Measurements from ENCODE around the gene NRG2.
A peak's percentile ranks its signal among the peaks of the same experiment; 100 is the strongest.

The NRG2 gene

DNA sequence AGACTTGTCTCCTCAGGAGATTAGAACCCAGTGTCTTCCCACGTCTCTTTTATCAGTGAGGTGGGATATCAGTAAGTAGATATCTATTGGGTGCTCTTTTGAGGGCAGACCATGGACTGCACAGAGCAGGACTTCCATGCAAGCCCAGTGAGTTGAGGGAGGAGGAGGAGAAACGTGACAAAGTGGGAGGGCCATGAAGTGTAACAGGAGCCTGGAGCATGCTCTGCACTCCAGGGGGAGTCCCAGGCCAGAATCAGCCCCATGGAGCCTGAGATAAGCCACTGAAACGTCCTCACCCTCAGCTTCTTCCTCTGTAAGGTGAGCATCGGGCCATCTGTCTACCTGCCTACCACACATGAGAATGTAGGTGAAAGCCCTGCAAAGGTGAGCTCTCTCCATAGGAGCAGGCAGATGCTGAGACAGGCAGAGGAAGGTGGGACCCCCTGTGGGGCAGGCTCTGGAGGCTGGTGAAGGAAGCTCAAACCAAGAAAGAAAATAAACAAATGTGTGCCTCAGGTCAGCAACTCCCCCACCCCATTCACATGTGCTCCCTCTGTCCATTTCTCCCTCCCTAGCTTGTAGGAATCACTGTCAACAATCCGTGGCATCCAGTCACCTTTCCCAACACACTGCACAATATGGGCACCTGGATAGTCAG is 87.4 kb downstream of the NRG2 start:
- Mint-ChIP-seq H3K4me1 (peaks cover 12% of the 10 kb centered on the region), H3K9me3 (no peaks in the 10 kb centered on the region), H3K4me3 (no peak overlapping the region), H3K36me3 (no peaks in the 10 kb centered on the region), H3K27ac (no peak overlapping the region)
- DNase-seq (ENCODE audit: low spot score in 2 of 2) (no peak), ATAC-seq (no peak)

DNA sequence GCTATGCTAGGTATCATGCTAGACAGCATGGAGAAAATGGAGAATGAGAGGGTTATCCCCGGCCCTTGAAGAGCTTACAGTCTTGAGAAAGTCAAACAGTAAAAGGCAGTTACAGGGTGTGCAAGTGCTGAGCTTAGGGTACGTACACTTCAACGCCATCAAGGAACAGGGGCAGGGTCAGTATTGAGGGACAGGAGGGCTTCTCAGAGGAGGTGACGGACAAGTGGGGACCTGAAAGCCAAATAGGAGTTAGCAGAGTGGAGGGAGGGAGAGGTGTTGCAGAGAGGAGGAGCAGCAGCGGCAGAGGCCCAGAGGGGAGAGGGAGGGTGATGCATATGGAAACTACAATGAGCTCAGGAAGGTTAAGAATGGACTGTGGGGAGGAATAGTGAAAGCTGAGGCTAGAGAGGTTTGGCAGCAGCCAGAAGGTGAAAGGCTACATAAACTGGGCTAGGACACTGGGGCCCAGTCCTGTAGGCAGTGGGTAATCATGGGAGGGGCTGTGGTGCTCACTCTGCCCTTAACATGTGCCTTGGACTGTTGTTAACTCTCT is 88.0 kb downstream of the NRG2 start:
- no peak for DNase-seq (ENCODE audit: low spot score in 2 of 2)
- Mint-ChIP-seq H3K4me1 (peaks cover 12% of the 10 kb centered on the region), H3K27ac (no peak overlapping the region), H3K9me3 (no peaks in the 10 kb centered on the region), H3K4me3 (no peak overlapping the region), H3K36me3 (no peaks in the 10 kb centered on the region)
- ATAC-seq: peak; percentile 41

DNA sequence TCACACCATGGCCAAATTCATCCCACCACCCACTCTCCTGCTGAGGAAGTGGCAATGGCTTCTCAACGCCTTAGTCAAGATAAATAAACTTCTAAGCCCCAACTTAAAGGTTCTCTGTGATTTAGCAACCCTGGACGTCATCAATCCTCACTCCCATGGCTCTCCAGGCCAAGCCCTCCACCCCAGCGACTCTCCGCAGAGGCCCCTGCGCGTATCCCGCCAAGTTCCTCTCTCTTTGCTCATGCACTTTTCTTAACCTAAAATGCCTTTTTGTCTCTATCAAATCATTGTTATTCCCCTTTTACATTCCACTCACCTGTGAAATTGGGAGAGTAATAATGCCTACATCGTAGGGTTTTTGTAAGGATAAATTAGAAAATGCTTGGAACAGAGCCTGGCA is 88.6 kb downstream of the NRG2 start:
- ATAC-seq: no peak
- no peak overlapping the region for H3K4me3 Mint-ChIP-seq

DNA sequence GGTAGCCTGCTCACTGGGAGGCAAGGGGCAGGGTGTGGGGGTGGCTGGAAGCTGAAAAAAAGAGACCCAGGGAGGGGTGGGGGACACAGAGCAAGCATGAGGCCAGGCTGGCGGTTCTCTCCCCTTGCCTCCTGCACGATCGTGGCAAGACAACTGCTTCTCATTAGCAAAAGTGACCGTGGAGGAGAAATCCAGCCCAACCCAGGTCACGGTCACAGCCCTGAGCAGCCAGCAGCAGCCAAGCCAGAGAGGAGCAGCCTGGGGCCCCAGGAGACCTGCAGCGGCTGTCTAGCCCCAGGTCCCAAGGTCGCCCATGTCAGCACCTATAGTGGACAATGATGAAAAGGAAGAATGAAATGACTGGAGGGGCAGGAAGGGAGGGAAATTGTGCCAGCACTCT is 89.1 kb downstream of the NRG2 start:
- ATAC-seq: no peak
- Mint-ChIP-seq H3K9me3 (no peaks in the 10 kb centered on the region), H3K36me3 (no peaks in the 10 kb centered on the region), H3K4me3 (no peak overlapping the region), H3K27ac (peak overlapping the region; percentile 64), H3K4me1 (peaks cover 12% of the 10 kb centered on the region)
- DNase-seq (ENCODE audit: low spot score in 2 of 2): no peak

More for the DNA sequence above, 88.6 kb downstream of the NRG2 start:
- no peak for DNase-seq (ENCODE audit: low spot score in 2 of 2)
- Mint-ChIP-seq H3K9me3 (no peaks in the 10 kb centered on the region), H3K27ac (no peak overlapping the region), H3K4me1 (peaks cover 12% of the 10 kb centered on the region), H3K36me3 (no peaks in the 10 kb centered on the region)

DNA sequence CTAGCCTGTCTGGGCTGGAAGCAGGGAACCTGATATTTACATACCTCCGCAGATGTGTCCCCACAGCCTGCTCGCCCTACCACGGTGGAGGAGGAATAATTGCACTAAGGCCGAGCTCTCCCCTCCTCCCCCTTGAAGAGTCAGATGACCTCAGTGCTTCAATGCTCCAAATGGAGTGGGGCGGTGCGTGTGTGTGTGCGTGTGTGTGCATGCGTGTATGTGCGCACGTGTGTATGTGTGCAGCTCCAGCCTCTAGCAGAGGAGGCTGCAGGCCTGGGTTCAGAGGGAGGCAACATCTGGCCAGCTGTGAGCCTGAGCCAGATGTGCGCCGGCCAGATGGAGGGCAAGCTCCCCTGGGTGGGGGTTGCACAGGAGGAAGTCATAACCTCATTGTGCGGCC is 90.5 kb downstream of the NRG2 start:
- H3K4me3 Mint-ChIP-seq: no peak overlapping the region
- ATAC-seq: no peak
- no peaks in the 10 kb centered on the region for H3K9me3 Mint-ChIP-seq
- H3K36me3 Mint-ChIP-seq: no peaks in the 10 kb centered on the region
- no peak for DNase-seq (ENCODE audit: low spot score in 2 of 2)
- H3K27ac Mint-ChIP-seq: no peak overlapping the region
- H3K4me1 Mint-ChIP-seq: peaks cover 12% of the 10 kb centered on the region

DNA sequence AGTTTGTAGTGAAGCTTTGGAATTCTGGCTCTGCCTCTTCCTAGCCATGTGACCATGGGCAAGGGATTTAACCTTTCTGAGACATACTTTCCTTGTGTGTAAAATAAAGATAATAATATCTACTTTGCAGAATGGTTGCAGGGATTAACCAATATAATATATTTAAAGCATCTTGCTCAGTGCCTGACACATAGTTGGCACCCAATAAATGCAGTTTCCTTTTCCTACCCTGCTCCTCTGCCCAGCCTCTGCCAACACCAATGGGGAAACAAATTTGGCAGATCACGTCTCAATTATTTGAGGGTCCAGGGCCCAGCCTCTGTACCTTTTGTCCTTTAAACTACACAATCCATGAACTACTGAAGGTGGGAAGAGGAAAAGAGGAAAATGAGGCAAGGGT is 91.1 kb downstream of the NRG2 start:
- no peak for ATAC-seq
- Mint-ChIP-seq H3K27ac (no peak overlapping the region), H3K4me3 (no peak overlapping the region), H3K36me3 (no peaks in the 10 kb centered on the region), H3K4me1 (peaks cover 12% of the 10 kb centered on the region), H3K9me3 (no peaks in the 10 kb centered on the region)
- no peak for DNase-seq (ENCODE audit: low spot score in 2 of 2)

DNA sequence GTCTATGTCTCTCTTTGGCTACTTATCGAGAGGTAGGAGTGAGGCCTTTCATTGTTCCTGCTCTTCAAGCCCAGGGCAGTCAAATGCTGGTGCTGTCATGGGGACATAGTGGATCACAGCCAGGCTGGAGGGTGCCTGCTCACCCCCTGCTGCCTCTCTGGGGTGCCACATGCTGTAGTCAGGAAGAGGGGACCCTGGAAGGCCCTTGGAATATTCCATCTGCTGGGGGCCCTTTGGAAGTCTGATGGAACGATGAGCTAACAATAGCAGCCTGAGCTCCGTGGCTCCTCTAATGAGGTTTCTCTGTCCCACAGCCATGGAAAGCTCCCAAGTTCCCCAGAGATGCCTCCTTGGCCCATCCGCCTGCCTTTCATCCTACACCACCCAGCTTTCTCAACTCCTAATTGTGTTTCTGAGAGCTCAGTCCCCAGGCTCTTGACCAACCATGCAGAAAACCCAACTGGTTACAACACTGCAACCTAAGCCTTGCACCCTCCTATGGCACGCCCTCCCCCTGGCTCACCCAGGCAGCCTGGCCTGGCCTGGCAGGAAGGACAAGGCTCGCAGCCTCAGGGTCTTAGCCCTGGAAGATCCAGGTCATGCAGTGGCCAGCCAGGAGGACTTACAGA is 91.7 kb downstream of the NRG2 start:
- Mint-ChIP-seq H3K27ac (no peak overlapping the region), H3K4me1 (peaks cover 12% of the 10 kb centered on the region), H3K4me3 (no peak overlapping the region), H3K36me3 (no peaks in the 10 kb centered on the region), H3K9me3 (no peaks in the 10 kb centered on the region)
- no peak for ATAC-seq
- no peak for DNase-seq (ENCODE audit: low spot score in 2 of 2)

DNA sequence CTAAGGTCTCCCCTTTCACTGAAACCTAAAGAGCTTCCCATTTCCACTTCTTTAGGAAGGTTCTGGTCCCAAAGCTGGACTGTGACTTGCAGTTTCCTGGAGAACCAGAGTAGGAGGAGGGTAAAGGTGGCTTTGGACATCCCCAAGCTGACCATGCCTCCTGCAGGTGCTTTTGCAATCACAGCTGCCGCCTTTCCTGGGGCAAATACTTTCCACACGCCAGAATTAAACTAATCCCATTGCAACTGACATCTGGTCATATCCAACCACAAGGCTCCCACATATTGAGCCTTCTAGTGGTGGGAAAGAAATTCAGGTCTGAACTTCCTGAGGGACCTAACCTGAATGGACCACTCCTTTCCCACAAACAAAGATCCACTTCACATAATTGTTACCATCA is 92.7 kb downstream of the NRG2 start:
- H3K4me3 Mint-ChIP-seq: no peak overlapping the region
- H3K36me3 Mint-ChIP-seq: no peaks in the 10 kb centered on the region
- ATAC-seq: no peak
- no peaks in the 10 kb centered on the region for H3K9me3 Mint-ChIP-seq
- peaks cover 12% of the 10 kb centered on the region for H3K4me1 Mint-ChIP-seq
- H3K27ac Mint-ChIP-seq: no peak overlapping the region
- DNase-seq (ENCODE audit: low spot score in 2 of 2): no peak

DNA sequence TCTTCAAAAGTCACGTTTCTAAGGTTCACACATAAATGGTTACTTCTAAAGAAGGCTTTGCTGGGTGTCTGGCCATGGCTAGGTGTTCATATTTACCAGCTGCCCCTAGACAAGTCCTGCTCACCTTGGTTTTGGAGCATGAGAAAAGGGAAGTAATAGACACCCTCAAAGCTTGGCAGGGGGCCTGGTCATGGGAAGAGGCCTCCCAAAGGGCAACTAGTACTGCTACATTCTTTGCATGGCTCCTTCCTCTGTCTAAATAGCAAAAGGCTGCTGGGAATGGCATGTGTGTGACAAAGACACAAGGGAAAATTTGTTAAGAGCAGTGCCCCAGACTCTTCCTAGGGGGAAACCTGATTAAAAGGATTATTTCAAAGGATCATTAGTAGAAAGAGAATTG is 93.4 kb downstream of the NRG2 start:
- DNase-seq (ENCODE audit: low spot score in 2 of 2) (no peak), ATAC-seq (no peak)
- H3K4me1 Mint-ChIP-seq: peaks cover 5% of the 10 kb centered on the region

DNA sequence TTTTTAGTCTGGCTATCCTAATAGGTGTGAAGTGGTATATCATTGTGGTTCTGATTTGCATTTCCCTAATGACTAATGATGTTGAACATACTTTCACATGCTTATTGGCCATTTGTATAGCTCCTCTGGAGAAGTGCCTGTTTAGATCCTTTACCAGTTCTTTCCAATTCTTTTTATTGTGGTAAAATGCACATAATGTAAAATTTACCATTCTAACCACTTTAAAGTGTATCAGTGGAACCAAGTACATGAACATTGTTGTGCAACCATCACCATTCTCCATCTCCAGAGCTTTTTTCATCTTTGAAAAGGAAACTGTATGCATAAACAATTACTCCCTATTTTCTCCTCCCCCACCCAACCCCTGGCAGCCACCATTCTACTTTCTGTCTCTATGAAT is 95.4 kb downstream of the NRG2 start:
- Mint-ChIP-seq H3K27ac (no peak overlapping the region), H3K4me1 (no peaks in the 10 kb centered on the region), H3K4me3 (no peak overlapping the region), H3K9me3 (no peaks in the 10 kb centered on the region), H3K36me3 (no peaks in the 10 kb centered on the region)
- ATAC-seq (no peak), DNase-seq (ENCODE audit: low spot score in 2 of 2) (no peak)

More for the DNA sequence above, 93.4 kb downstream of the NRG2 start:
- H3K36me3 Mint-ChIP-seq: no peaks in the 10 kb centered on the region
- H3K4me3 Mint-ChIP-seq: no peak overlapping the region
- no peak overlapping the region for H3K27ac Mint-ChIP-seq
- H3K9me3 Mint-ChIP-seq: no peaks in the 10 kb centered on the region

DNA sequence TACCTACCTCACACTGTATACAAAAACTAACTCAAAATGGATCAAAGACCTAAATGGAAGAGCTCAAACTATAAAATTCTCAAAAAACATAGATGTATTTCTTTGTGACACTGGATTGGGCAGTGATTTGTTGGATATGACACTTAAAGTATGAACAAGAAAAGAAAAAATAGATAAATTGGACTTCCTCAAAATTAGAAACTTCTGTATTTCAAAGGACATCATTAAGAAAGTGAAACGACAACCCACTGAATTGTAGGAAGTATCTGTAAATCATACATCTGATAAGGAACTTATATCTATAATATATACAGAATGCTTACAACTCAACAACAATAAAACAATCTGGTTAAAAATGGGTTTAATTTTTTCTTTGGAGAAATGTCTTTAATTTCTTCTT is 96.7 kb downstream of the NRG2 start:
- Mint-ChIP-seq H3K4me3 (no peak overlapping the region), H3K4me1 (no peaks in the 10 kb centered on the region), H3K36me3 (no peaks in the 10 kb centered on the region), H3K9me3 (no peaks in the 10 kb centered on the region), H3K27ac (no peak overlapping the region)
- DNase-seq (ENCODE audit: low spot score in 2 of 2) (no peak), ATAC-seq (no peak)

DNA sequence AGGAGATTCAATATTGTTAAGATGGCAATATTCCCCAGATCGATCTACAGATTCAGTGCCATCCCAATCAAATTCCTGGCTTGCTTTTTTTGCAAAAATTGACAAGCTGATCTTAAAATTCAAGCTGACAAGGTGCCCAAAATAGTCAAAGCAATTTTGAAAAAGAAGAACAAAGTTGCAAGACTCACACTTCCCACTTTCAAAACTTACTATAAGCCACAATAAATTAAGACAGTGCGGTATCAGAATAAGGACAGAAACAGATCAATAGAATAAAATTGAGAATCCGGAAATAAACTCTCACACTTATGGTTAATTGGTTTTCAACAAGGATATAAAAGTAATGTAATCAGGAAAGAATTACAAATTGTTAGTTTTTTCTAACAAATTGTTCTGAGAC is 97.1 kb downstream of the NRG2 start:
- Mint-ChIP-seq H3K36me3 (no peaks in the 10 kb centered on the region), H3K9me3 (no peaks in the 10 kb centered on the region), H3K4me1 (no peaks in the 10 kb centered on the region), H3K27ac (no peak overlapping the region), H3K4me3 (no peak overlapping the region)
- no peak for DNase-seq (ENCODE audit: low spot score in 2 of 2)
- ATAC-seq: no peak

DNA sequence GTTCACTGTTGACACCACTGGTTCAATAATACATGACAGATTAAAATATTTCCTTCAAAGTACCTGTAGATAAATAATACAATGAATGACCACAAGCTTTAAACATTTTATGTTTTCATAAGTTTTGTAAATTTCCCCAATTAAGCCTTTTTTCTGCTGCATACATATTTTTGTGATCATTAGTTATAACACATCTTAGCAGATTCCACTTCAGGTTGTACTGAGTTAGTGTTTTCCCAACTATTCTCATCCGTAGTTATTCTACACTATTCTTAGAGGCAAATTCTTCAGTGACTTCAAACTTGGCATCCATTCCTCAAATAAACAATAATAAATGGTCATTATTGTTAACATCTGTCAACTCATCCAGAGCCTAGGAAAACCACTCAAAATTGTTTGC is 100.9 kb downstream of the NRG2 start:
- Mint-ChIP-seq H3K4me3 (no peak overlapping the region), H3K27ac (no peak overlapping the region), H3K36me3 (peaks cover 6% of the 10 kb centered on the region), H3K4me1 (no peaks in the 10 kb centered on the region), H3K9me3 (peaks cover 3% of the 10 kb centered on the region)
- DNase-seq (ENCODE audit: low spot score in 2 of 2) (no peak), ATAC-seq (no peak)

DNA sequence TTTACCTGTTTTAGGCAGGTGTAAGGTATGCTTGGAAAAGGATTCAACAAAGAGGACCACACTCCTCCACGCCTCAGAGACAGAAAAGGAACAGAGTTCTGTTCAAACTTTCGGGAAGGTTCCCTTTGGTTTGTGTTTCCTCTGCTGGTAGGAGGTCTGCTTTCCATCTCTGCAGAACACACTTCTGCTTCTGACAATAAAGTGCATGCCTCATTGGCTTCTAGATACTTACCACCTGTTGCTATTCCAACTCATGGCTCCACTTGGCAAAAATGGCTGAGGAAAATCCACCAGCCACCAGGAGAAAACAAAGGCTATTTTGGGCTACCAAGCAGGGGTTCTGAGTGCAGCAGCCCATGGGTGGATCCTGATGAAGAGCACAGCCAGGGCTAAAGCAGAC is 112.7 kb downstream of the NRG2 start:
- H3K36me3 Mint-ChIP-seq: no peaks in the 10 kb centered on the region
- H3K9me3 Mint-ChIP-seq: no peaks in the 10 kb centered on the region
- no peak overlapping the region for H3K27ac Mint-ChIP-seq
- peaks cover 28% of the 10 kb centered on the region for H3K4me1 Mint-ChIP-seq
- ATAC-seq (no peak), DNase-seq (ENCODE audit: low spot score in 2 of 2) (no peak)
- H3K4me3 Mint-ChIP-seq: no peak overlapping the region

DNA sequence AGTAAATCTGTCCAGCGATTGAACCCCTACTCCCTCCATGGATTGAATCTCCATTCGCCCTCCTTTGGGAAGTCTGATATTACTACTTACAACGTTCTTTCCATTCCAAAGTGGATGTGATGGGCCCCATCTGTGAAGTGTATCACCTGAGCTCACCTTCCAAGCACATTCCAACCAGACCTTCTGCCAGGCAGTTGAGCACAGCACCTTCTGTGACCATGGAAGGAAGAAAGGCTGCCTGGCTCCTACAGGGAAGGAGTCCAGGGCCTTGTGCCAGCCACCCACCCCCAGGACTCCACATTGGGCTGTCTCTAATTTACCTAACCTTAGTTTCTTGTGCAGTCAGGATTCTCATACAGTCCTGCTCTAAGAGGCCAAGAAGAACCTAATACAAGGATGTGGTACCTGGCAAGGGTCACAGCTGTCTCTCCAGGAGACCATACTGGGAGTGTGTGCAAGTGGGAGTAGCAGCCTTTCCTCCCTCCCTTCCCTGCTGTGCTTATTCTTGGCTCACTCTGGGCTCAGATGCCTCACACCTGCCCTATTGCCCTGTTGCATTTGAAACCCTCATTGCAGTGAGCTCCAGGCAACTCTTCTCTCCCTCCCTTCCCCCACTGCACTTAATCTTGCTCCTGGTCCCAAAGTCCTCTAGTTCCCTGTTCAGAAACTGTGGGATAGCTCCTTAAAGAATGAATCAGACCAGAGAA is 116.1 kb downstream of the NRG2 start:
- Mint-ChIP-seq H3K4me1 (peaks cover 28% of the 10 kb centered on the region), H3K4me3 (peak overlapping the region; percentile 43), H3K27ac (peak overlapping the region; percentile 88), H3K9me3 (no peaks in the 10 kb centered on the region), H3K36me3 (no peaks in the 10 kb centered on the region)
- DNase-seq (ENCODE audit: low spot score in 2 of 2): no peak
- no peak for ATAC-seq
